LHCN-M2 (cell line): ENCODE results near the gene SPZ1. TPM values are rescaled to one million over a fixed set of nuclear protein-coding genes. Genes with fewer than 3 reads are reported as not detected.
"Not testable (repeated sequence)": the region's sequence is repeated elsewhere in the genome, so short reads cannot be mapped to it uniquely, and the experiment has no call there.

Experiments used
- DNase-seq: peaks from one replicate; pipeline ENCODE4 v3.0.0-alpha.2; 2012; ENCODE audit warnings: low read depth
- total RNA-seq: library from RNA; depleted of rRNA; stranded (reverse); fragments of >200 nt; gene quantifications from 2 replicates; pipeline ENCODE4 v1.2.3, GENCODE V29; 2014; rRNA removed

The SPZ1 gene
- total RNA-seq, 1 experiment from 2014 or later: not detected

DNA sequence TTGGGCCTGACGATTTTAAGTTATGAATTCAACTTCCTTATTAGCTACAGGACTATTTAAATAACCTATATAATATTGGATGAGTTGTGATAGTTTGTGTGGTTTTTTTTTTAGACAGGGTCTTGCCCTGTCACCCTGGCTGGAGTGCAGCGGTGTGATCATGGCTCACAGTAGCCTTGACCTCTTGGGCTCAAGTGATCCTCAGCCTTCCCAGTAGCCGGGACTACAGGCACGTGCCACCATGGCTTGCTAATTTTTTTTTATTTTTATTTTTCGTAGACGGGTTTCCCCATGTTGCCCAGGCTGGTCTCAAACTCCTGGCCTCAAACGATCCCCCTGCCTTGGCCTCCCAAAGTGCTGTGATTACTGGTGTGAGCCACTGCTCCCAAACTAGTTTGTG is 17.6 kb downstream of the SPZ1 start:
- no peak for DNase-seq

GRCh38 chr5:80339116-80339515 is 19.3 kb downstream of the SPZ1 start:
- no peak for DNase-seq

- DNase-seq: no peak
Observed at GRCh38 chr5:80341016-80341775, 21.4 kb downstream of the SPZ1 start.

DNA sequence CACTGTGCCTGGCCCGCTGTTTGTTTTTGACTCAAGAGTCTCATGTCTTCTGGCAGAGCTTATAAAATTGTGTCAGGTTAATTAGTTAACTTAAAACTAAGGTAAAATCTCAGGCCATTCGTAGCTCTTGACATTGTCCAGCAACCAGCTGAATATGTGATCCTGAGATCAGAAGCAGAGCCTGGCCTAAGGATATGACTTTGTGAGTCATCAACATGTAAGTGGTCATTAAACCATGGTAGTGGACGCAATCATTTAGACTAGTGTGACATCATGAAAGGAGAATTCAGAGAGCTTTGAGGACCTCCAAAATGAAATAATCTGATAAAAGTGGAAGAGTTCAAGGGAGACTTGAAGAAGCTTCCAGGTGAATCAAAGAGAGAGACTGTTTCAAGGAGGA is 23.3 kb downstream of the SPZ1 start:
- no peak for DNase-seq

DNA sequence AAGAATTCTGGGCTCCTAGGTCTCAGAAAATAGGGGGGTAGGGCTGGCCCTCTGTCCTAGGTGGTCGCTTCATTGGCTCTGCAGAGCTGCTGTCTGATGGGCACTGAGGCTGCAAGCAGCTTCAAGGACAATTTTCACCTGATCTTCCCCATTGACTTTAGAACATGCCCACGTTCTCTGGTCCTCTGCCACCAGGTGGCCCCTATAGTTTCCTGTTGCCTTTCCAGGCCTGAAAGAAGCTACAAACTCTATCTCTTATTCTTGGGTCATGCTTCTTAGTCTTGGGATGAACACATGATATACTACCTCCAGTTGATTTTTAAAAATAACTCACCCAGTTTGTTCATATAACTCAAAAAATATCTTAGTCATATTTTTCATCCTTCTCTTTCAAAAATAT is 26.3 kb downstream of the SPZ1 start:
- peak; percentile 5 for DNase-seq

DNA sequence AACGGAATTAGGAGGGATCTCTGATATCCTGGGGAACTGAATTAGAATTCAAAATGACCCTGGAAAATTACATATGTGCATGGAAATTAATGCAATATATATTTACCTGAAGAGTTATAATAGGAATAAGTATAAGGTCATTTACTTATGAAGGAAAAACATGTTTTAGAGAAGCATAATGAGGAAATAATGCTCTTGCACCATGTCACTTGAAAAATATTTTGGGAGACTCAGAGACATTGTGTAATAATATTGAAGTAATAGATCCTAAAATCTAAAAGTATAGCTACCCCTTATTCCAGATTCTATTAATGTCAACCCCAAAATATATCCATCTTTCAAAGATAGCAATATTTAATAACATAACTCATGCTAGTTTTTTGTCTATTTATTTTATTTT is 28.4 kb downstream of the SPZ1 start:
- no peak for DNase-seq

- DNase-seq: not testable (repeated sequence)
Observed at GRCh38 chr5:80351019-80351418, 31.2 kb downstream of the SPZ1 start.

DNA sequence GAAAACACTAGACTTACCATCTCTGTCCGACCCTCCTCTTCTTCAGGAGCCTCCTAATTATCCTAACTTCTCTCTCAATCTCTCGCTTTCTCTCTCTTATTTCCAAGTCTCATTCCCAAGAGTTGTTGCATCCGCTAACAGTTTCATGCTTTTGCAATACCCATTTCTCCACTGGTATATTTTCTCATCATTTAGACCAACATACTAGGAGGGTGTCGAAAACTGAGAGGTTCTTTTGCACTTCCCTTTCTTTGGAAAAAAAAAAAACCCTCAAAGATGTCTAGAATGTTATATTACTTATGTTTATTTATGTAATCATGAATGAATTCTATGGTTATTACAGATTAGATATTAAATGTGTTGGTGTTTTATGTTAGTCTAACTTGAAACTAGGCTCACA is 35.9 kb downstream of the SPZ1 start:
- DNase-seq: no peak

DNA sequence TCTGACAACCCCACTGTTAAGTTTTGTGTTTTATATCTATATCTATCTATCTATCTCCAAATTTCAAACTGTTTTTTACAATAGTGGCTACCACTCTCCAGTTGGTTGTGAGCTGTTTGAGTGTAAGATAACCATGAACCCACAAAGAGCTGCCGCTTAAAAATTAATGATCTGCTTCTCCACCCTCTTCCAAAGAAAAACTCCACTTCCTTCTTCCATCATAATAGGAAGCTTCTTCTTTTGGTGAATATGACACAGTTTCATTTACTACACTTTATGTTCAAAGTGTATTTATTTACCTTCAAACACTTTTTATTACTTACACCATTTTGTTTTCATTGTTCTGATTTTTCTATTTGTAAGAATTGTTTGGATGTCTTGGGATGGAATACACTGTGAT is 37.9 kb downstream of the SPZ1 start:
- no peak for DNase-seq

DNA sequence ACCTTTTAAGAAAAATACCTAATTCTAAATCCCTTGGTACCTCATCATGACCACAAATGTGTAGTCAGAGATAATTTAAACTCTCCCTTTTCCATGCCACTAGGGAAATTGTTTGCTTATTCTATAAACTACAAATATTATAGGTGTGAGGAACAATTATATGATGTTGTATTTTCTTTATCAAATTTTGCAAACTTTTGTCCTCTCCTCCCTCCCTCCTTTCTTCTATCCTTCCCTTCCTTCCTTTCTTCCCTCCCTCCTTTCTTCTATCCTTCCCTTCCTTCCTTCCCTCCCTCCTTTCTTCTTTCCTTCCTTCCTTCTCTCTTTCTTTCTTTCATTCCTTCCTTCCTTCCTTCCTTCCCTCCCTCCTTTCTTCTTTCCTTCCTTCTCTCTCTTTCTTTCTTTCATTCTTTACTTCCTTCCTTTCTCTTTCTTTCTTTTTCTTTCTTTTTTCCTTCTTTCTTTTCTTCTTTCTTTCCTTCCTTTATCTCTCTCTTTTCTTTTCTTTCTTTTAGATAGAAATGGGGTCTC is 41.2 kb downstream of the SPZ1 start:
- no peak for DNase-seq

DNA sequence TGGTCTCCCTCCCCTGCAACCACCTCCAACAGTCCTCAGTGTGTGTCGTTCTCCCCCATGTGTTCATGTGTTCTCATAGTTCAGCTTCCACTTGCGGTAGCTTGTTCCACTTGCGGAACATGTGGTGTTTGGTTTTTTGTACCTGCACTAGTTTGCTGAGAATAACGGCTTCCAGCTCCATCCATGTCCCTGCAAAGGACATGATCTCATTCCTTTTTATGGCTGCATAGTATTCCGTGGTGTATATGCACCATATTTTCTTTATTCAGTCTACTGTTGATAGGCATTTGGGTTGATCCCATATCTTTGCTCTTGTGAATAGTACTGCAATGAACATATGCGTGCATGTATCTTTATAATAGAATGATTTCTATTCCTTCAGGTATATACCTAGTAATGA is 45.1 kb downstream of the SPZ1 start:
- DNase-seq: no peak

GRCh38 chr5:80368661-80369480 is 49.1 kb downstream of the SPZ1 start:
- no peak for DNase-seq

DNA sequence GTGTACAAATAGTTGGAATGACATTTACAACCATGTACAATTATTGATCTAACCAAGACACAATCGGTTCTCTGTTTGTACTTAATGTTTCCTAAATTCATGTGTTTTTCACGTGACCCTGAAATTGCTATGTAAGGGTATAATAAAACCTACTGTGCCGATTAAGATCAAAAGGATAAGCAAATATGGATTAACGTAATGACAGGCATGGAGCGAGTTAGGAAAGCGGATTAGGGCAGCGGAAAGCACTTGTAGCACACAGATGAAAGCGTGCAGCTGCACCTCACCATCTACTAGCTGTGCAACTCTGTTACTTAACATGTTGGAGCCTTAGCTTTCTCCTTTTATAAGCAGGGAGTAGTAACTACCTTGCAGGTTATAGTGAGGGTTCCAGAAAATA is 49.7 kb downstream of the SPZ1 start:
- DNase-seq: no peak

GRCh38 chr5:80370390-80370789 is 50.6 kb downstream of the SPZ1 start:
- DNase-seq: no peak

Other genes with a start within 250 kb of the SPZ1 start
- 6.7 and 15.6 TPM in 2 replicates for gene SERINC5, start 64.0 kb upstream of the SPZ1 start, total RNA-seq
- gene ZFYVE16, start 88.1 kb downstream of the SPZ1 start, total RNA-seq: 24.4 and 34.1 TPM in 2 replicates
- 3.0 and 3.1 TPM in 2 replicates for gene FAM151B, start 168.1 kb downstream of the SPZ1 start, total RNA-seq